WTC11 (cell line): ENCODE data around the gene RAB35. TPM values are rescaled to one million over a fixed set of nuclear protein-coding genes. Genes with fewer than 3 reads are reported as not detected.
A peak's percentile ranks its signal among the peaks of the same experiment; 100 is the strongest.

ENCODE experiments used
- ATAC-seq: fragments of 200-7000 bp; cut with Tn5 transposase; 2 replicates; pipeline ENCODE4 v1.10.0; 2021; ENCODE audit warnings: mild to moderate bottlenecking, moderate library complexity
- CTCF ChIA-PET: fragments of 300-600 bp; sonication (Branson Sonifier 250); formaldehyde crosslinking; loops from one replicate; lab custom pipeline; 2021; ENCODE audit warnings: antibody characterized with exemption; lab: Charles Lee
- POLR2A ChIA-PET: fragments of 350-600 bp; sonication (Branson Sonifier 250); formaldehyde crosslinking; loops from one replicate; lab custom pipeline; 2021; ENCODE audit warnings: antibody characterized with exemption; lab: Charles Lee
- DNase-seq: peaks from one replicate; pipeline ENCODE4 v3.0.0; 2021; ENCODE audit warnings: low spot score
- H3K27ac Mint-ChIP-seq: 2 replicates; pipeline ENCODE4 v1.8.0; 2021; ENCODE audit warnings: mixed read lengths
- H3K27me3 Mint-ChIP-seq: 2 replicates; pipeline ENCODE4 v1.8.0; 2021; ENCODE audit warnings: low read depth, mild to moderate bottlenecking, moderate library complexity, mixed read lengths
- H3K36me3 Mint-ChIP-seq: 2 replicates; pipeline ENCODE4 v1.8.0; 2021; ENCODE audit warnings: mixed read lengths
- H3K4me1 Mint-ChIP-seq: 2 replicates; pipeline ENCODE4 v1.8.0; 2022; ENCODE audit warnings: mixed read lengths
- H3K4me3 Mint-ChIP-seq: 2 replicates; pipeline ENCODE4 v1.8.0; 2021; ENCODE audit warnings: mild to moderate bottlenecking, moderate library complexity, mixed read lengths
- H3K9me3 Mint-ChIP-seq: 2 replicates; pipeline ENCODE4 v1.8.0; 2021; ENCODE audit warnings: mixed read lengths
- CREB1 ChIP-seq: sonication (generic); formaldehyde crosslinking; IDR thresholded peaks from 2 replicates; pipeline ENCODE4 v1.8.0; 2023; ENCODE audit warnings: mild to moderate bottlenecking, missing genetic modification reagents
- GABPB1 ChIP-seq: sonication (generic); formaldehyde crosslinking; IDR thresholded peaks from 2 replicates; pipeline ENCODE4 v1.8.1; 2023; ENCODE audit warnings: mild to moderate bottlenecking, missing genetic modification reagents
- GTF2I ChIP-seq: fragments of 250-450 bp; sonication (Bioruptor Pico); conservative IDR thresholded peaks from 2 replicates; pipeline ENCODE4 v1.4.0; 2021; ENCODE audit warnings: mild to moderate bottlenecking
- HMGA2 ChIP-seq: fragments of 250-450 bp; sonication (Bioruptor Pico); IDR thresholded peaks from 2 replicates; pipeline ENCODE4 v1.4.0; 2021; ENCODE audit warnings: mild to moderate bottlenecking, moderate library complexity
- JUN ChIP-seq: sonication (generic); formaldehyde crosslinking; IDR thresholded peaks from 2 replicates; pipeline ENCODE4 v1.8.0; 2023; ENCODE audit warnings: mild to moderate bottlenecking, missing genetic modification reagents
- NR1H2 ChIP-seq: sonication (generic); formaldehyde crosslinking; IDR thresholded peaks from 2 replicates; pipeline ENCODE4 v1.9.0; 2021; ENCODE audit warnings: mild to moderate bottlenecking, moderate library complexity, missing genetic modification reagents
- RELA ChIP-seq: sonication (generic); formaldehyde crosslinking; IDR thresholded peaks from 2 replicates; pipeline ENCODE4 v1.8.1; 2022; ENCODE audit warnings: missing genetic modification reagents, mild to moderate bottlenecking, borderline replicate concordance
- ZNF232 ChIP-seq: sonication (generic); formaldehyde crosslinking; IDR thresholded peaks from 2 replicates; pipeline ENCODE4 v1.8.0; 2022; ENCODE audit warnings: mild to moderate bottlenecking, missing genetic modification reagents
- ZNF396 ChIP-seq: fragments of 250-450 bp; sonication (Bioruptor Pico); IDR thresholded peaks from 2 replicates; pipeline ENCODE4 v1.8.0; 2021; ENCODE audit warnings: mild to moderate bottlenecking, moderate library complexity, borderline replicate concordance
- total RNA-seq: library from RNA; stranded (reverse); gene quantifications from 3 replicates; pipeline ENCODE4 v1.2.3, GENCODE V29; 2021
- TF ChIP-seq, protein P1 (sequence below): sonication (generic); formaldehyde crosslinking; IDR thresholded peaks from 2 replicates; pipeline ENCODE4 v1.8.1; 2023; ENCODE audit warnings: mild to moderate bottlenecking, missing genetic modification reagents, borderline replicate concordance
- TF ChIP-seq, protein P2 (sequence below): sonication (generic); formaldehyde crosslinking; IDR thresholded peaks from 2 replicates; pipeline ENCODE4 v1.8.0; 2022; ENCODE audit warnings: mild to moderate bottlenecking, missing genetic modification reagents
- TF ChIP-seq, protein P3 (sequence below): sonication (generic); formaldehyde crosslinking; IDR thresholded peaks from 2 replicates; pipeline ENCODE4 v1.8.0; 2023; ENCODE audit warnings: mild to moderate bottlenecking, missing genetic modification reagents
- TF ChIP-seq, protein P4 (sequence below): fragments of 250-450 bp; sonication (Bioruptor Pico); IDR thresholded peaks from 2 replicates; pipeline ENCODE4 v1.9.0; 2021; ENCODE audit warnings: moderate library complexity, mild to moderate bottlenecking, inconsistent platforms, borderline replicate concordance

RAB35 gene
- total RNA-seq, 1 experiment from 2014 or later, result 44.5 TPM

DNA sequence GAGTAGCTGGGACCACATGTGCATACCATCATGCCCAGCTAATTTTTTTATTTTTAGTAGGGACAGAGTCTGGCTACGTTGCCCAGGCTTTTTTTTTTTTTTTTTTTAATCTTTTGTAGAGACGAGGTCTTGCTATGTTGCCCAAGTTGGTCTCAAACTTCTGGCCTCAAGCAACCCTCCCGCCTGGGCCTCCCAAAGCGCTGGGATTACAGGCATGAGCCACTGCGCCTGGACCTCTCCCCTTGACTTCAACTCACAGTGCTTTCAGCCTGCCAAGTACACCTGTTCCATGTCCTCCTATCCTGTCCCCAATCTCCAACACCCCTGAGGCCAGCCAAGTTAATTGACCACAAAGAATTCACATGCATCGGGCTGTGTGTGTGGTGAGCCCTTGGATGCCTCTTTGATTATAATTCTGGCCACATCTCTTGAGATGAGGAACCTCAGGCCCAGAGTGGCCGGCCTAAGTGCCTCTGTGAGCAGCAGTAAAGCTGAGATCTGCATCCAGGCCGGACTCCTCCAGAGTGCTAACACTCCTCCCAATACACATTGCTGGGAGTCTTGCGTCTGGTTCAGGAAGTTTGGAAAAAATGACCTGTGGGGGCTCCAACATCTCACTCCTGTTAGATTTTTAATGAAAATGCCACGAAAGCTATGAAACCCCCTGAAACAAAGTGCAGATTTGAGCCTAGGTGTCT lies 6.8 kb downstream of the RAB35 start:
- POLR2A ChIA-PET, result no interaction called here
- H3K27ac Mint-ChIP-seq, result peak overlapping the region; percentile 92
- peak; percentile 45 for ATAC-seq

DNA sequence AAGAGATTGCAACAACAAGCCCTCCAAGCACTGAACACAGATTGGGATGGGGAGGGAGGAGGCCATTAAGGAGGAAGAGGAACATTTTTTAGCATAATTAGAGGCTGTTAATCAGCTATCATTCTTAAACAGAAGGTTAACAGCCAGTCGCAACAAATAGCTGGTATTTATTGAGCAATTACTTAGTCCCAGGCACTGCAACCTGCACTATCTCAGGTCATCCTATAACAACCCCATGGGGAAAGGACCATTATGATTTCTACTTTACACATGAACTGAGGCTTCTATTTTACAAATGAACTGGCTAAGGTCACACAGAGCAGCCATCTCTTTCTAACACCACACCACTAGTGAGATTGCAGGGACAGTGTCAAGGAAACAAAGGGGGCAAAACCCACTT lies 10.4 kb downstream of the RAB35 start:
- no peaks in the 10 kb centered on the region for H3K9me3 Mint-ChIP-seq
- DNase-seq, result no peak
- no peak for TF ChIP-seq ZNF232 (CRISPR knock-in tag)
- TF ChIP-seq, protein P1, sequence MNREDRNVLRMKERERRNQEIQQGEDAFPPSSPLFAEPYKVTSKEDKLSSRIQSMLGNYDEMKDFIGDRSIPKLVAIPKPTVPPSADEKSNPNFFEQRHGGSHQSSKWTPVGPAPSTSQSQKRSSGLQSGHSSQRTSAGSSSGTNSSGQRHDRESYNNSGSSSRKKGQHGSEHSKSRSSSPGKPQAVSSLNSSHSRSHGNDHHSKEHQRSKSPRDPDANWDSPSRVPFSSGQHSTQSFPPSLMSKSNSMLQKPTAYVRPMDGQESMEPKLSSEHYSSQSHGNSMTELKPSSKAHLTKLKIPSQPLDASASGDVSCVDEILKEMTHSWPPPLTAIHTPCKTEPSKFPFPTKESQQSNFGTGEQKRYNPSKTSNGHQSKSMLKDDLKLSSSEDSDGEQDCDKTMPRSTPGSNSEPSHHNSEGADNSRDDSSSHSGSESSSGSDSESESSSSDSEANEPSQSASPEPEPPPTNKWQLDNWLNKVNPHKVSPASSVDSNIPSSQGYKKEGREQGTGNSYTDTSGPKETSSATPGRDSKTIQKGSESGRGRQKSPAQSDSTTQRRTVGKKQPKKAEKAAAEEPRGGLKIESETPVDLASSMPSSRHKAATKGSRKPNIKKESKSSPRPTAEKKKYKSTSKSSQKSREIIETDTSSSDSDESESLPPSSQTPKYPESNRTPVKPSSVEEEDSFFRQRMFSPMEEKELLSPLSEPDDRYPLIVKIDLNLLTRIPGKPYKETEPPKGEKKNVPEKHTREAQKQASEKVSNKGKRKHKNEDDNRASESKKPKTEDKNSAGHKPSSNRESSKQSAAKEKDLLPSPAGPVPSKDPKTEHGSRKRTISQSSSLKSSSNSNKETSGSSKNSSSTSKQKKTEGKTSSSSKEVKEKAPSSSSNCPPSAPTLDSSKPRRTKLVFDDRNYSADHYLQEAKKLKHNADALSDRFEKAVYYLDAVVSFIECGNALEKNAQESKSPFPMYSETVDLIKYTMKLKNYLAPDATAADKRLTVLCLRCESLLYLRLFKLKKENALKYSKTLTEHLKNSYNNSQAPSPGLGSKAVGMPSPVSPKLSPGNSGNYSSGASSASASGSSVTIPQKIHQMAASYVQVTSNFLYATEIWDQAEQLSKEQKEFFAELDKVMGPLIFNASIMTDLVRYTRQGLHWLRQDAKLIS, result no peak
- no peak for TF ChIP-seq GTF2I
- ATAC-seq, result no peak
- peaks cover 47% of the 10 kb centered on the region for H3K4me1 Mint-ChIP-seq
- no peak overlapping the region for H3K4me3 Mint-ChIP-seq
- no peaks in the 10 kb centered on the region for H3K27me3 Mint-ChIP-seq
- H3K27ac Mint-ChIP-seq, result peak overlapping the region; percentile 34
- CTCF ChIA-PET, result interaction anchor here (0.7 to 1.1 kb wide), 2 partner anchors 19 to 196 kb away, joined by 3 to 4 read pairs; partner anchors contain the start of gene SIRT4
- H3K36me3 Mint-ChIP-seq, result peaks cover 19% of the 10 kb centered on the region
- POLR2A ChIA-PET, result interaction anchor here (1.5 kb wide), 1 partner anchor 11 kb away, joined by 7 read pairs; the partner anchor contains the start of gene RAB35

More for the DNA sequence above, 6.8 kb downstream of the RAB35 start:
- Mint-ChIP-seq H3K36me3 (peaks cover 24% of the 10 kb centered on the region), H3K4me1 (peaks cover 50% of the 10 kb centered on the region), H3K4me3 (no peak overlapping the region), H3K9me3 (no peaks in the 10 kb centered on the region), H3K27me3 (no peaks in the 10 kb centered on the region)
- CTCF ChIA-PET, result interaction anchor here (0.5 to 1.4 kb wide), 2 partner anchors 16 to 84 kb away, joined by 3 to 4 read pairs; no protein-coding TSS in a partner anchor
- TF ChIP-seq CREB1 (CRISPR knock-in tag) (no peak), HMGA2 (CRISPR knock-in tag) (no peak), ZNF396 (no peak)
- TF ChIP-seq, protein P2, sequence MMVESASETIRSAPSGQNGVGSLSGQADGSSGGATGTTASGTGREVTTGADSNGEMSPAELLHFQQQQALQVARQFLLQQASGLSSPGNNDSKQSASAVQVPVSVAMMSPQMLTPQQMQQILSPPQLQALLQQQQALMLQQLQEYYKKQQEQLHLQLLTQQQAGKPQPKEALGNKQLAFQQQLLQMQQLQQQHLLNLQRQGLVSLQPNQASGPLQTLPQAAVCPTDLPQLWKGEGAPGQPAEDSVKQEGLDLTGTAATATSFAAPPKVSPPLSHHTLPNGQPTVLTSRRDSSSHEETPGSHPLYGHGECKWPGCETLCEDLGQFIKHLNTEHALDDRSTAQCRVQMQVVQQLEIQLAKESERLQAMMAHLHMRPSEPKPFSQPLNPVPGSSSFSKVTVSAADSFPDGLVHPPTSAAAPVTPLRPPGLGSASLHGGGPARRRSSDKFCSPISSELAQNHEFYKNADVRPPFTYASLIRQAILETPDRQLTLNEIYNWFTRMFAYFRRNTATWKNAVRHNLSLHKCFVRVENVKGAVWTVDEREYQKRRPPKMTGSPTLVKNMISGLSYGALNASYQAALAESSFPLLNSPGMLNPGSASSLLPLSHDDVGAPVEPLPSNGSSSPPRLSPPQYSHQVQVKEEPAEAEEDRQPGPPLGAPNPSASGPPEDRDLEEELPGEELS (CRISPR knock-in tag), result no peak
- no peak for DNase-seq

DNA sequence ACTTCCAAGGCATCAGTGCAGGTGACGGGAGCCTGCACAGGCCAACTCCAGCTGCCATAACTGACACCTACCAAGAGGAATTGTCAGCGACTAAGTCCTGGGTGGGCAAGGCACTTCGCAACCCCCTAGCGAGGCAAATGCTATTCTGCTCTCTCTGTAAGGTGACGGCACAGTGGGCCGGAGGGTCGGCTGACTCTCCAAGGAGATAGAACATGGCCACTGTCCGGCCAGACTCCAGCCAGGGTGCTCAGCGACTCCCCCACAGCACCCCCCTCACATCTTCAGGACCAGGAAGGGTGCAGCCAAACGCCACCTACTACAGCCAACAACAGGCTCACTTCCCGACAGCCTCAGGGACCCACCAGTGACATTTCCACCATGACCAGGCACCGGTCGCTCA lies 13.2 kb downstream of the RAB35 start:
- no peaks in the 10 kb centered on the region for H3K9me3 Mint-ChIP-seq
- ChIA-PET POLR2A (no interaction called here), CTCF (interaction anchor here (1.1 to 2.0 kb wide), 5 partner anchors 9 to 162 kb away, joined by 3 to 9 read pairs (median 5); partner anchors contain the start of gene PXN)
- no peak overlapping the region for H3K27ac Mint-ChIP-seq
- peaks cover 28% of the 10 kb centered on the region for H3K4me1 Mint-ChIP-seq
- TF ChIP-seq, protein P3, sequence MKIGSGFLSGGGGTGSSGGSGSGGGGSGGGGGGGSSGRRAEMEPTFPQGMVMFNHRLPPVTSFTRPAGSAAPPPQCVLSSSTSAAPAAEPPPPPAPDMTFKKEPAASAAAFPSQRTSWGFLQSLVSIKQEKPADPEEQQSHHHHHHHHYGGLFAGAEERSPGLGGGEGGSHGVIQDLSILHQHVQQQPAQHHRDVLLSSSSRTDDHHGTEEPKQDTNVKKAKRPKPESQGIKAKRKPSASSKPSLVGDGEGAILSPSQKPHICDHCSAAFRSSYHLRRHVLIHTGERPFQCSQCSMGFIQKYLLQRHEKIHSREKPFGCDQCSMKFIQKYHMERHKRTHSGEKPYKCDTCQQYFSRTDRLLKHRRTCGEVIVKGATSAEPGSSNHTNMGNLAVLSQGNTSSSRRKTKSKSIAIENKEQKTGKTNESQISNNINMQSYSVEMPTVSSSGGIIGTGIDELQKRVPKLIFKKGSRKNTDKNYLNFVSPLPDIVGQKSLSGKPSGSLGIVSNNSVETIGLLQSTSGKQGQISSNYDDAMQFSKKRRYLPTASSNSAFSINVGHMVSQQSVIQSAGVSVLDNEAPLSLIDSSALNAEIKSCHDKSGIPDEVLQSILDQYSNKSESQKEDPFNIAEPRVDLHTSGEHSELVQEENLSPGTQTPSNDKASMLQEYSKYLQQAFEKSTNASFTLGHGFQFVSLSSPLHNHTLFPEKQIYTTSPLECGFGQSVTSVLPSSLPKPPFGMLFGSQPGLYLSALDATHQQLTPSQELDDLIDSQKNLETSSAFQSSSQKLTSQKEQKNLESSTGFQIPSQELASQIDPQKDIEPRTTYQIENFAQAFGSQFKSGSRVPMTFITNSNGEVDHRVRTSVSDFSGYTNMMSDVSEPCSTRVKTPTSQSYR, result no peak
- TF ChIP-seq JUN (CRISPR knock-in tag), result no peak
- no peak for TF ChIP-seq GABPB1 (CRISPR knock-in tag)
- TF ChIP-seq, protein P1, result no peak
- TF ChIP-seq, protein P2 (CRISPR knock-in tag), result no peak
- TF ChIP-seq, protein P4, sequence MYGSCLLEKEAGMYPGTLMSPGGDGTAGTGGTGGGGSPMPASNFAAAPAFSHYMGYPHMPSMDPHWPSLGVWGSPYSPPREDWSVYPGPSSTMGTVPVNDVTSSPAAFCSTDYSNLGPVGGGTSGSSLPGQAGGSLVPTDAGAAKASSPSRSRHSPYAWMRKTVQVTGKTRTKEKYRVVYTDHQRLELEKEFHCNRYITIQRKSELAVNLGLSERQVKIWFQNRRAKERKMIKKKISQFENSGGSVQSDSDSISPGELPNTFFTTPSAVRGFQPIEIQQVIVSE (CRISPR knock-in tag), result no peak
- TF ChIP-seq RELA, result no peak
- TF ChIP-seq NR1H2, result no peak
- H3K36me3 Mint-ChIP-seq, result peaks cover 22% of the 10 kb centered on the region
- H3K27me3 Mint-ChIP-seq, result no peaks in the 10 kb centered on the region
- ATAC-seq (no peak), DNase-seq (no peak)
- no peak overlapping the region for H3K4me3 Mint-ChIP-seq
